ENCODE results near the gene NFE2L3.
"Not testable (repeated sequence)": the region's sequence is repeated elsewhere in the genome, so short reads cannot be mapped to it uniquely, and the experiment has no call there.

NFE2L3 gene

DNA sequence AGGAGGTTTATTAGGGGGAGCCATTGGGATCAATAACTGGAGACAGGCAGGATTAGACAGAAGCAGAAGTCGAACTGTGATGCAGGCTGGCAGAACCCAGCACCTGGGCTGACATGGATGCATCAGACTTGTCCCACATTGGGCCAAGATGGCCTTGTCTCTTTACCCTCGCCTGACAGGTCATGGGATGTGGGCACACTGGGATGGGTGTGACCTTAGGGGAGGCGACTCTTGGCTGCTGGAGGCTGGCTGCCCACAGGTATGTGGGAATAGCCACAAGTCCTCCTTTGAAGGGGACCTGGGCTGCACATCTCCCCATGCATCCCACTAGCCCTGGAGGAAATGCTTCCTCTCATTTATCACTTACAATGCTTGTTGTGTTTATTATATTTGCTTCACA lies 17.3 kb downstream of the NFE2L3 start:
- no peak for DNase-seq

DNA sequence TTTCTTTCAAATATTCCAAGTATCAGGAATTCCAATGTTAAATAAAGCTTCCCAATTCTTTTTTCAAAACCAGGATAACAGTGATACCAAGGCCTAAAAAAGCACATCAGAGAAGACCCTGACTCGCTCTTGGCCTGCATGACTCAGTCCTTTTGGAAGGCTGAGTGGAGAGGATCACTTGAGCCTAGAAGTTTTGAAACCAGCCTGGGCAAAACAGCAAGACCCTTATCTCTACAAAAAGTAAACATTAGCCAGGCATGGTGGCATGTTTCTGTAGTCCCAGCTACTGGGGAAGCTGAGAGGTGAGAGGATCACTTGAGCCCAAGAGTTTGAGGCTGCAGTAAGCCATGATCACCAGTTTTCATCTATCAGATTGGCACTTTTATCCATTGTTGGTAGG lies 18.7 kb downstream of the NFE2L3 start:
- no peak for DNase-seq

DNA sequence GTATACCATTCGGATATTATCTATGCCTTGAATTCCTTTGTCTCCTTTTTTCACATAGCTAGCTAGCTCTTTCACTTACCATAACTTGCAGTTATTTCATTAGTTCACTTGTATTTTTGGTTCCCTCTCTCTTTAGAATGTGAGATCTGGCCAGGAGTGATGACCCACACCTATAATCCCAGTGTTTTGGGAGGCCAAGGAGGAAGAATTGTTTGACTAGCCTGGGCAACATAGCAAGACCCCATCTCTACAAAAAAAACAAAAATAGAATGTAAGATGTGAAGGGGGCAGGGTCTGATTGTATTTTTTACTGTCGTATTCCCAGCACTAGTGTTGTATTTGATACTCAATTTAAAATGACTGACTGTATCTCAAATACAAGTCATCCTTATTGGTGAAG lies 19.6 kb downstream of the NFE2L3 start:
- no peak for DNase-seq

DNA sequence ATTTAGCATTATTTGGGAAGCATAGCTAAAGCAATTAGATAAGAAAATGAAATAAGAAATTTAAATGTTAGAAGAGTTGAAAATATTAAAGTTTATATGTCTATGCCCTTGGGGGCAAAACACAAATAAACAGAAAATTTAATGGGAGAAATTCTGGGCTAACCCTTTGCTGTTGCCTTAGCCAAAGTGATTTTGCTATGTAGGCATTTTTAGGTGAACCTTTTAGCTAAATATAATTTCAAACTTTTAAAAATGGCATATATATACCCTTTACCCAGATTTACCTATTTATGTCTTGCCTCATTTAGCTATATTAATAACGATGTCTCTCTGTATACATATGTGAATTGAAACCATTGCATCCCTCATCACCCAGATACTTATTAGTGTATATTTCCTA lies 20.1 kb downstream of the NFE2L3 start:
- no peak for DNase-seq

DNA sequence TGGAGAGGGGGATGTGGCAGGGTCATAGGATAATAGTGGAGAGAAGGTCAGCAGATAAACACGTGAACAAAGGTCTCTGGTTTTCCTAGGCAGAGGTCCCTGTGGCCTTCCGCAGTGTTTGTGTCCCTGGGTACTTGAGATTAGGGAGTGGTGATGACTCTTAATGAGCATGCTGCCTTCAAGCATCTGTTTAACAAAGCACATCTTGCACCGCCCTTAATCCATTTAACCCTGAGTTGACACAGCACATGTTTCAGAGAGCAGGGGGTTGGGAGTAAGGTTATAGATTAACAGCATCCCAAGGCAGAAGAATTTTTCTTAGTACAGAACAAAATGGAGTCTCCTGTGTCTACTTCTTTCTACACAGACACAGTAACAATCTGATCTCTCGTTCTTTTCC lies 23.9 kb downstream of the NFE2L3 start:
- not testable (repeated sequence) for DNase-seq

DNA sequence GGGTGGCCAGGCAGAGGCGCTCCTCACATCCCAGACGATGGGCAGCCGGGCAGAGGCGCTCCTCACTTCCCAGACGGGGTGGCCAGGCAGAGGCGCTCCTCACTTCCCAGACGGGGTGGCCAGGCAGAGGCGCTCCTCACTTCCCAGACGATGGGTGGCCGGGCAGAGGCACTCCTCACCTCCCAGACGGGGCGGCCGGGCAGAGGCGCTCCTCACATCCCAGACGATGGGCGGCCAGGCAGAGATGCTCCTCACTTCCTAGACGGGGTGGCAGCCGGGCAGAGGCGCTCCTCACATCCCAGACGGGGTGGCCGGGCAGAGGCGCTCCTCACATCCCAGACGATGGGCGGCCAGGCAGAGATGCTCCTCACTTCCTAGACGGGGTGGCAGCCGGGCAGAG lies 24.7 kb downstream of the NFE2L3 start:
- DNase-seq: not testable (repeated sequence)

DNA sequence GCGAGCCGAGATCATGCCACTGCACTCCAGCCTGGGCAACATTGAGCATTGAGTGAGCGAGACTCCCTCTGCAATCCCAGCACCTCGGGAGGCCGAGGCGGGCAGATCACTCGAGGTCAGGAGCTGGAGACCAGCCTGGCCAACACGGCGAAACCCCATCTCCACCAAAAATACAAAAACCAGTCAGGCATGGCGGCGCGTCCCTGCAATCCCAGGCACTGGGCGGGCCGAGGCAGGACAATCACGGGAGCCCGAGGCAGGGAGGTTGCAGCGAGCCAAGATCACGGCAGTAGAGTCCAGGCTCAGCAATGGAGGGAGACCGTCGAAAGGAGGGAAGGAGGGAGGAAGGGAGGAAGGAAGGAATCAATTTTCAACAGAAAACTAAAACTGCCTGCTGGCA lies 25.3 kb downstream of the NFE2L3 start:
- not testable (repeated sequence) for DNase-seq

DNA sequence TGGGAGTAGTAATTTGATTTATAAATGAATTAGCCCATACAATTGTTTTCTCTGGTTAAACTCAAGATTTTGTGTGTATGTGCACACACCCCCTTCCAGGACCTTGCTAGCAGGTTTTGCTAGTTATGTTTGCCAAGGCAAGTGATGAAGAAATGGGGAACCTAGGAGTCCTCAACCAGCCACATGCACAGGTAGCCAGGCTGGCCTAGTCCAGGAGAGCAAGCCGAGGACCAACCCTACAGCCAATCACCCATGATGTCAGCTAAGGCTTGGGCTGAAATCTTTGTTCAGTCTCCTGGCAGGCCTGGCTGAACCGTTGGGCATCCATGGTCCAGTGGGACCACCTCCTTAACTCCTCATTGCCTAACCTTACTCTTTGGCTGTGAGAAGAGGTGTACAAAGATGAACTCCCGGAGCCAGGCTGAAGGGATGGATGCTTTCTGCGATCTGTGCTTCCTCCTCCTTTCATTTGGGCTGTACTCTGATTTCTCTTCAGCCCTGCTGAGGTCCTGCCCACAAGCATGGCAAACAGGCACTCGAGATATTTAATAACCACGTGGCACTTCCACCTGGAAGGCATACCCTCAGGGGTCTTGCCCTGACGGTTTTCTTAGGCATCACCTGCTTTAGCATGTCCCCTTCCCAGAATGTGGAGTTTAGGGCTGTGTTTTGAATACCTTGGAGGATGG lies 26.4 kb downstream of the NFE2L3 start:
- no peak for DNase-seq

DNA sequence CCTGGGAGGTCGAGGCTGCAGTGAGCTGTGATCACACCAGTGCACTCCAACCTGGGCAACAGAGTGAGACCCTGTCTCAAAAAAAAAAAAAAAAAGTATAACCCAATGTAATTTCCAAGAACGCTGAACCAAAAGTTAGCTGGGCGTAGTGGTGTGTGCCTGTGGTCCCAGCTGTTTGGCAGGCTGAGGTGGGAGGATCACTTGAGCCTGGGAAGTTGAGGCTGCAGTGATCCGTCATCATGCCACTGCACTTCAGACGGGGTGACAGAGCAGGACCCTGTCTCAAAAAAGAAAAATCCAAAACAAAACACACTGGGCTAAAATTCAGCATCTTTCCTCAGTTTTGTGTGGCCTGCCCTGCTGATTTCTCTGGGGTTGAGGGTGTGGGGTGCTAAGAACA lies 27.4 kb downstream of the NFE2L3 start:
- no peak for DNase-seq

DNA sequence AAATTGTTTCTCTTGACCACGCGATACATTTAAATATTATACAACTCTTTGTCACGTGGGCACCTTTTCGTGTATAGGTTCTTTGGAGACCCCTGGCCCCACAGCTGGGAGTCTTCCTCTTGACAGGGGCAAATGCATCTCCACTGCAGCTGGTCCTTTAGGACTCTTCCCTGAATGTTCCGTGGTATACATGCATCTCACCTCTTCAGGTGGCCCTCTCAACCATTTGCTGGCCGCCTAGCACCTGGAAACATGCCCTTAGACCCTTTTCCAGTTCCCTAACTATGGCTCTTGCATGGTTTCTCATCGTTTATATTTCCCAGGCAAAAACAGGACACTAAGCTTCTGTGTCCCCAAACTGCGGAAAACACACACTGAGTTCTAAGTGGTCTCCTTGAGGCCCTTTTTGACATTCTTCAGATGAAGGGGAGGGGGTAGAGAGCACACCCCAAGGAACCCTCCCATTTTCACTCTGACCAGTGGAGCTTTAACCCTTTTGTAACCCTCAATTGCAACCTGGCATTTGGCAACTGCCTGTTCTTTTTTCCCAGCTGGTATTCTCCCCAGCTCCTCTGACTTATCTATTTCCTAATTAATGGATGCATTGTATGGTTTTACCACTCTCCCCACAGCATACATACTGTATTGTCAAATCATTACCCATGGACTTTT lies 28.0 kb downstream of the NFE2L3 start:
- no peak for DNase-seq

DNA sequence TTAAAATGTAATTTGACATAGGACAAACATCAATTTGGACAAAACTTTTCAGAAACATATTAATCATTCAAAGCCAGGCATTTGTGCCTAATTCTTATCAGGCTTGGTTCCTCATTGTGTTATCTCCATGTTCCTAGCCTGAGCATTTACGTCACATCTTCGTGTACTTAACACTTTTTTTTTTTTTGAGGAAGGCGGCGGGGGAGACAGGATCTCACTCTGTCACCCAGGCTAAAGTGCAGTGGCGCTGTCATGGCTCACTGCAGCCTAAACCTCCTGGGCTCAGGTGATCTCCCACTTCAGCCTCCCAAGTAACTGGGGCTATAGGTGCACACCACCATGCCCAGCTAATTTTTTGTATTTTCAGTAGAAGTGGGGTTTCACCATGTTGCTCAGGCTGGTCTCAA lies 28.8 kb downstream of the NFE2L3 start:
- no peak for DNase-seq

DNA sequence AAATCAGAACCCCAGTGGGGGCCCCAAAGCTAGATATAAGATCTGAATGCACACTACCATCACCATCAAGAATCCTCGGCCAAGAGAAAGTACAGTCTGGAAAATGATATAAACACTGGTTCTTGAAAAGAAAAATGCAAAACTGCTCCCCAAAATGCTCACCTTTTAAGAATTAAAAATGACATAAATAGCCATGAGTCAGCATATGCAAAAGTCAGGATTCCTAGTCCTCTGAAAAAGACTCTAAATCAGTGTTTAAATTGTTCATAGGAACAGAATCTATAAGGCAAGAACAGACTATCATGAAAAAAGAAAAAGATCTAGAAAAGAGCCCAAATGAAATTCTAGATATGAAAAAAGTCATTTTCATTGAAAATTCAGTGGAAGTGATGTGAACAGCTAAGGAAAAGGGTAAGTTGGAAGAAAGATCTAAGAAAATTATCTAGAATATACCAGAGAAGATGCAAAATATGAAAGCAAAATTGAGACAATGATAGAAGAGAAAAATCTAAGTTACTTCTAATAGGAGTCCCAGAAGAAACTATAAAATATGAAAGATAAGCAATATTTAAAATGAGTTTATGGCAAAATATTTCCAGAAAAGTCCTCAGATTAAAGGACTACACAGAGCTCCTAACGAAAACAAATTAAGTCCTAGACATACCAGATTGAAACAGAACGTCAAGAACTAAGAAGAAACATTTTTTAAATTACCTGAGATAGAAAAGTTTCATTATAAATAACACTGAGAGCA lies 29.7 kb downstream of the NFE2L3 start:
- DNase-seq: no peak

DNA sequence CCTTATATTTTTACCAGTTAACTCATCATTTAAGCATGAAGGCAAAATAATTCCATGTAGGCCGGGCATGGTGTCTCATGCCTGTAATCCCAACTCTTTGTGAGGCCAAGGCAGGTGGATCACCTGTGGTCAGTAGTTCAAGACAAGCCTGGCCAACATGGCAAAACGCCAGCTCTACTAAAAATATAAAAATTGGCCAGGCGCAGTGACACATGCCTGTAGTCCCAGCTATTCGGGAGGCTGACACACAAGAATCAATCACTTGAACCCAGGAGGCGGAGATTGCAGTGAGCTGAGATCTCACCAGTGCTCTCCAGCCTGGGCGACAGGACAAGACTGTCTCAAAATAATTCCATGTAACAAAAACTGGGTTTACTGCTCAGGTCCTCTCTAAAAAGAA lies 30.3 kb downstream of the NFE2L3 start:
- DNase-seq: no peak

DNA sequence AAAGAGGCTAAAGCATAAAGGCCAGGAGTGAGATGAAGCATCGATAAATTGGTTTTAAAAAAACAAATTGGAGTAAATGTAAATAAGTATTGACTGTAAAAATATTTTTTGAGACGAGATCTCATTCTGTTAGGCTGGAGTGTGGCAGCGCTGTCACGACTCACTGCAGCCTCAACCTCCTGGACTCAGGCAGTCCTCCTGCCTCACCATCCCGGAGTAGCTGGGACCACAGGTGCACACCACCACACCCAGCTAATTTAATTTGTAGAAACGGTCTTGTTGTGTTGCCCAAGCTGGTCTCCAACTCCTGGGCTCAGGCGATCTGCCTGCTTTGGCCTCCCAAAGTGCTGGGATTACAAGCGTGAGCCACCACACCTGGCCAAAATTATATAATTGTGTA lies 30.7 kb downstream of the NFE2L3 start:
- no peak for DNase-seq

DNA sequence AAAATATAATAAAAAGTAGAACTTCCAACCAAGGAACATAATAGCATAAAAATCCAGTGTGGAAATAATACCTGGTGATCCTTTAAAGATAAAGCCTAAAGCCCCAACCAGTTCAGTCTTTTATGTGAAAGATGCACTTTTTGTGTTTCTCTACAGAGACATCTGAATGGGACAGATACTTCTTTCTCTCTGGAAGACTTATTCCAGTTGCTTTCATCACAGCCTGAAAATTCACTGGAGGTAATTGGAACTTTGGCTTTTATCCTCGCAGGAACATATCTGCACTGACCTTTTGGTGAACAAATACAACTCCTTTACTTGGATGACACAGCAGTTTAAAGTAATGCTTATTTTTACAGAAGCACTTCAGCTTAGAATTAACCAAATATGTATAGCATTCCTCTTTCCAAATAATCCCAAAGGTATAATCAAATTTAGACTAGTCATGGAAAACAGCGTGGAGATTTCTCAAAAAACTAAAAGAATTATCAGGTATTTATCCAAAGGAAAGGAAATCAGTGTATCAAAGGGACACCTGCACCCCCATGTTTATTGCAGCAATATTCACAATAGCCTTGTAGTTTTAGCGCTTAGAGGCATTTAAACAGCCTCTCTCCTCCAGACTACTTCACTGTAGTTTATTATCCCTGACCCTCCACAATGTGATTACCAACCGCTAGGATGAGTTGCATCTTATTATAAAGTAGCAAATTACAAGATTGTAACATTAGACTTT lies 31.7 kb downstream of the NFE2L3 start:
- DNase-seq: no peak

DNA sequence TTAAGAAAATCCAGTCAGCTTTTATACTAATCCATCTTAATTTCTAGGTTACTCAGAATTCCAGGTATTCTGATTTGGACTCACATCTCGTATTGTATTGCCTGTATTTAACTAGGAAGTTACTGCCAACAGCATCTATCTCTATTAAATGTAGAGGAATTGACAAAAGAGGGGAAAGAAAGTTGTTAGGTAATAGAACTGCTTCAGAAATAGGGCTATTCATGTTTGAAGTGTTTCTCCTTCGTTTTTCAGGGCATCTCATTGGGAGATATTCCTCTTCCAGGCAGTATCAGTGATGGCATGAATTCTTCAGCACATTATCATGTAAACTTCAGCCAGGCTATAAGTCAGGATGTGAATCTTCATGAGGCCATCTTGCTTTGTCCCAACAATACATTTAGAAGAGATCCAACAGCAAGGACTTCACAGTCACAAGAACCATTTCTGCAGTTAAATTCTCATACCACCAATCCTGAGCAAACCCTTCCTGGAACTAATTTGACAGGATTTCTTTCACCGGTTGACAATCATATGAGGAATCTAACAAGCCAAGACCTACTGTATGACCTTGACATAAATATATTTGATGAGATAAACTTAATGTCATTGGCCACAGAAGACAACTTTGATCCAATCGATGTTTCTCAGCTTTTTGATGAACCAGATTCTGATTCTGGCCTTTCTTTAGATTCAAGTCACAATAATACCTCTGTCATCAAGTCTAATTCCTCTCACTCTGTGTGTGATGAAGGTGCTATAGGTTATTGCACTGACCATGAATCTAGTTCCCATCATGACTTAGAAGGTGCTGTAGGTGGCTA lies 32.5 kb downstream of the NFE2L3 start:
- DNase-seq: not testable (repeated sequence)

DNA sequence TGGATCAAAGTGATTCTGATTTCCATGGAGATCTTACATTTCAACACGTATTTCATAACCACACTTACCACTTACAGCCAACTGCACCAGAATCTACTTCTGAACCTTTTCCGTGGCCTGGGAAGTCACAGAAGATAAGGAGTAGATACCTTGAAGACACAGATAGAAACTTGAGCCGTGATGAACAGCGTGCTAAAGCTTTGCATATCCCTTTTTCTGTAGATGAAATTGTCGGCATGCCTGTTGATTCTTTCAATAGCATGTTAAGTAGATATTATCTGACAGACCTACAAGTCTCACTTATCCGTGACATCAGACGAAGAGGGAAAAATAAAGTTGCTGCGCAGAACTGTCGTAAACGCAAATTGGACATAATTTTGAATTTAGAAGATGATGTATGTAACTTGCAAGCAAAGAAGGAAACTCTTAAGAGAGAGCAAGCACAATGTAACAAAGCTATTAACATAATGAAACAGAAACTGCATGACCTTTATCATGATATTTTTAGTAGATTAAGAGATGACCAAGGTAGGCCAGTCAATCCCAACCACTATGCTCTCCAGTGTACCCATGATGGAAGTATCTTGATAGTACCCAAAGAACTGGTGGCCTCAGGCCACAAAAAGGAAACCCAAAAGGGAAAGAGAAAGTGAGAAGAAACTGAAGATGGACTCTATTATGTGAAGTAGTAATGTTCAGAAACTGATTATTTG lies 33.3 kb downstream of the NFE2L3 start:
- no peak for DNase-seq

DNA sequence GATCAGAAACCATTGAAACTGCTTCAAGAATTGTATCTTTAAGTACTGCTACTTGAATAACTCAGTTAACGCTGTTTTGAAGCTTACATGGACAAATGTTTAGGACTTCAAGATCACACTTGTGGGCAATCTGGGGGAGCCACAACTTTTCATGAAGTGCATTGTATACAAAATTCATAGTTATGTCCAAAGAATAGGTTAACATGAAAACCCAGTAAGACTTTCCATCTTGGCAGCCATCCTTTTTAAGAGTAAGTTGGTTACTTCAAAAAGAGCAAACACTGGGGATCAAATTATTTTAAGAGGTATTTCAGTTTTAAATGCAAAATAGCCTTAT lies 33.8 kb downstream of the NFE2L3 start:
- DNase-seq: no peak

DNA sequence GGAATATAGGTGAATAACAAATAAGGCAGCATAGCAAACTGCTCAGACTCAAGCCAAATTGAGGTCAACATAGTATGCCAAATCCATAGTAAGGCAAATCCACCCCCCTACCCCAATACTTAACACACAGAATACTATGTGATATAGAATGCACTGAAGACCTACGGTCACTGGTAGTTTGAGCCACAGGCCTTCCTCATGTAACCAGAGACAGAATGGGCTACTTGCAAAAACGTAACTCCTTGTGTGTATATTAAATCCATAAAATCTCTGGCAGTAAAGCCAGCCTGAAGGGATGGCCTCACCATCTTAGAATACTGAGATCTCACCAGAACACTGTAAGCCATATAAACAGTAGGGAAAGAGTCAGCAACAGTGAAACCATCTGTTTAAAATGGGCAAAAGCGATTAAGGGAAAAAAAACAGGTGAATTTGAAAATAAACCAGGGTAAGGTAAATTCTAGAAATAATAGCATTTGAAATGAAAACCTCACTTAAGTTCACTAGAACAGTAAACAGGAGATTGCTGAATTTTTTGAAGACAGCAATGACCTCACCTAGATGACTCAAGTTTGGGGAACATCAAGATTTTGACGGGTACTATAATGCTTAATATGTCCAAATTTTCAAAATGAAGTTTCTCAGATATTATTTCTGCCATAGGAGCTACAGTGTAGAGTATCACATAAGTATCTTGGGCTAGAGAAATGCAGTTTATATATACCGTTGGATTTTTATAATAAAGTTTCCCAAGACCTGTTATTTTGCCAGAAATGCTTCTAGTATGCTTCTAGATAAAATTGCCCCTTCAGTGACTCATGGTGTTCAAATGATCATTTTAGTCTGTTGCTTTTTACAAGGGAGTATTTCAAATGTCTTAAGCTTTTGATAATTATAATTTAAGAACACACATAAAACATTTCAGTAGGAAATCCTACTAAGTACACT lies 34.6 kb downstream of the NFE2L3 start:
- no peak for DNase-seq

DNA sequence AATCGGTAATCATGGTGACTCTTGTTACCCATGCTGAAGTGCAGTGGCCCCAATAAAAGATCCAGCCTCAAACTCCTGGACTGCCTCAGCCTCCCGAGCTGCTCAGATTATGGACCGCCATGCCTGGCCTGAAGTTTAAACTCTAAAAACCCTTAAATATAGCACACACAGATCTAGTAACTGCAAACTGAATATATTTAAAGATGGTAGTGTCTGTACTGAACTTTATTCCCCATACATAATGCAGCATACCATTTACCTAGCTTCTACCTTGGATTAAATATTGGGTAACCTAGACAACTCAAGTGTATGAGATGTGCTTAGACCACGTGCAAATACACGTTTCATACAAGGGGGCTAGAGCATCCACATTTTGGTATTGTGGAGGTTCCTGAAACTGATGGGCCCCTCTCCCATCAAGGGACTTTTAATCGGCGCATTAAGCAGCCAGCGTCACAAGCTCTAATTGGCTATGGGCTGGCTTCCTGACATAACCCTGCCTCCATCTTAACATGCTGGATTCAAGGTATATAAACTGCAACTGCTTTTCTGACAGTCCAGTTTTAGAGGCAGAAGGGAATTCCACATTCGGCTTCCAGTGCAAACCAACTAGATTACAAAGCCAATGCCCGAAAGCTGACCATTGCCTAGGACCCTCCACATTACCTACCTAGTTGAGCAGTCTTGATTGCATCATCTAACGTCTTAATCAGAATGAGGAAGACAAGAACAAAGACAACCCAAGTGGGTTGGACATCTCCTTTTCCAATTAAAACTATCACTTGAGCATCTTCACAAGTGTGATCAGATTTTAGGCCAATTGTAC lies 35.6 kb downstream of the NFE2L3 start:
- DNase-seq: no peak

Data from 8988T (cell line).